Cardiac fibroblast (primary cell): ENCODE measurements around the gene ZNF837.

ENCODE experiments used
- DNase-seq, 2 donors: peaks; one replicate each; pipeline versions ENCODE4 v3.0.0 to v3.0.0-alpha.2; 2010; ENCODE audit warnings: low read depth in 2 of 2
- H3K4me3 ChIP-seq, 2 donors: replicated peaks in 1 of 2; 1 replicate in 1 of 2; 2 replicates in 1 of 2; pipeline ENCODE4 v1.5.1; 2011; ENCODE audit warnings: low read depth in 2 of 2, low read length in 2 of 2, mild to moderate bottlenecking in 2 of 2, moderate library complexity in 1 of 2
- CTCF ChIP-seq: IDR thresholded peaks from one replicate; pipeline ENCODE4 v1.5.1; 2011; ENCODE audit warnings: low read depth, mild to moderate bottlenecking, low read length, inconsistent platforms

Gene ZNF837

GRCh38 chr19:58353717-58354477 lies 26.9 kb downstream of the ZNF837 start:
- TF ChIP-seq CTCF: no peak
- no peak for DNase-seq
- no peak overlapping the region for H3K4me3 ChIP-seq

- no peak within 1 kb of the TSS for H3K4me3 ChIP-seq
- no peak for DNase-seq
- TF ChIP-seq CTCF: no peak
Observed at GRCh38 chr19:58352760-58353671, 27.8 kb downstream of the ZNF837 start, which contains the start of gene A1BG. TSS of gene A1BG (minus strand) at chr19:58353492. CDS start at chr19:58353437, 55 bp downstream.

- no peak overlapping the region for H3K4me3 ChIP-seq
- TF ChIP-seq CTCF: no peak
- no peak for DNase-seq
Observed at GRCh38 chr19:58351990-58352755, 28.7 kb downstream of the ZNF837 start.

- TF ChIP-seq CTCF: no peak
- DNase-seq: no peak
- no peak overlapping the region for H3K4me3 ChIP-seq
Observed at GRCh38 chr19:58351558-58351878, 29.3 kb downstream of the ZNF837 start.

- H3K4me3 ChIP-seq: no peak overlapping the region
- TF ChIP-seq CTCF: no peak
- DNase-seq: no peak
Observed at GRCh38 chr19:58350871-58351557, 29.8 kb downstream of the ZNF837 start.
